Measurements from ENCODE around the gene TANGO2. TPM values are rescaled to one million over a fixed set of nuclear protein-coding genes. Genes with fewer than 3 reads are reported as not detected.
A peak's percentile ranks its signal among the peaks of the same experiment; 100 is the strongest.

Gene TANGO2
- 12.5 TPM for total RNA-seq

DNA sequence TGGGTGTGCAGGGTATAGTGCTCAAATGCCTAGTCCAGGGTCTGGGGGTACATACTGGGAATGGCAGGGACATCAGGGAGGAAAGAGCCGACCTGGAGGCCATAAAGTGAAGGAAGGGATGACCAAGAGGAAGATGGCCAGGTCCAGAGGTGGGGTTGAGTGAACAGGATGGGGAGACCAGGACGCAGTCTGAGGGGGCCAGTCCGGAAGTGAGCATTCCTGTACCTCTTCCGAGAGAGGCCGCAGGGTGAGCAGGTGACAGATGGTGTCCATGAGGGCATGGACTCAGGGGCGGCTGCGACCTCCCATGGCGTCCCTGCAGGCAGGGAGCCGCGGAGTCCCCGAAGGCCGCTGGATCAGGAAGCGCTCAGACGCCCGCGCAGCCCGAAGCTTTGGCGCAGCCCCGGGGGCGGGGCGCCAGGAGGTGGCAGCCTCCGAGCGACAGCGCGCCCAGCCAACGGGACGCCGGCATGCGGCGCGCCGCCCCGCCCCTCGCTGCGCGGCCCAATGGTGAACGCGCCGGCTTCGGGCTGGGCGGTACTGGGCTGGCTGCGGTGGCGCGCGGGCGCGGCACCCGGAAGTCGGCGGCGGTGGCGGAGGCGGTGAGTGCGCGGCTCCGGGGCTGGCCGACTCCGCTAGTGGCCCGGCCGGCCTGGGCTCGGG lies at the start of gene TANGO2:
TANGO2 (plus strand) TSS at position 578 of the 663 bp plus-strand sequence. CDS start 15,689 bp downstream, outside the sequence.

GRCh38 chr22:20016734-20017621 lies 3.9 kb upstream of the TANGO2 start, which contains the start of gene ARVCF:
Gene ARVCF, minus strand, starts transcription at chr22:20016823. Its CDS starts 26,029 bp downstream, at chr22:19990794.

DNA sequence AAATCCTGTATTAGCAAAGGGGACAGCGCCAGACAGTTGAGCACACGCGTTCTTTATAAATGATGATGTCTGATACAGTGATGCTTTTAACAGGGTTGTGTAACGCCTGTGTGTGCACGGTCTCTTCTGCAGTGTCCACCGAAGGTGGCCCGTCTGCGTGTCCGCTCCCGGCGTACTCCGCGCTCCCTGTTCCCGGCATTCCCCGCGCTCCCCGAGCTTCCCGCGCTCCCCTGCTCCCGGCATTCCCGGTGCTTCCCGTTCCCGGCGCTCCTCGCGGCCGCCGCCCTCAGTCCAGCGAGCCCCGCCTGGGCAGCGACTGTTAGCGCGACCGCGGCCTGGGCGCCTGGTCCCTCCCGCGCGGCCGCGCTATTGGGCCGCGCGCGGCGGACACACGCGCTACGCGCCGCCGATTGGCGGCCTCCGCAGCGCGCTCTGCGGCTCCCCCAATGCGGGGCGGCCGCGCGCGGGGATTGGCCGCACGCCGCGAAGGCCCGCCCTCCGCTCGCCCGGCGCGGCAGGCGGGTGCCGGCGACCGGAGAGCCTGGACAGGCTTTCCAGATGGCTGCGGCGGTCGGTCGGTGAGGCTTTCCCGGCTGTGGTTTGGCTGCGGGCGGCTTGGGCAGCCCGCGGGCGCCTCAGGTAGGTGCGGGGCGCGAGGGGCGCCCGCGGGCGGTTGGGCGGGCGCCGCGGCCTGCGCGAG lies 59.0 kb downstream of the TANGO2 start, which contains the start of gene DGCR8:
DGCR8 (plus strand) TSS at position 497 of the 700 bp plus-strand sequence. CDS start 5,723 bp downstream, outside the sequence.

GRCh38 chr22:20115691-20116375 lies 94.9 kb downstream of the TANGO2 start, which contains the start of gene RANBP1:
Gene RANBP1, plus strand, starts transcription at chr22:20116104. Its CDS starts 81 bp downstream, at chr22:20116185.

Small RNAs within 50 kb of the gene (small RNA-seq; reads per million reads assigned to genes)
- 3.8 reads per million, percentile 91 among the genes with 10 or more reads in this experiment for gene MIR185
- not detected for gene MIR6816
- not detected for gene RF00017

Other genes with a start within 250 kb of the TANGO2 start
- gene GNB1L, start 166.2 kb upstream of the TANGO2 start, total RNA-seq = 2.5 TPM
- gene RTL10, start 166.2 kb upstream of the TANGO2 start, total RNA-seq = 17.5 TPM
- gene COMT, start 79.3 kb upstream of the TANGO2 start, total RNA-seq = 46.6 TPM
- gene TXNRD2, start 79.3 kb upstream of the TANGO2 start, total RNA-seq = 14.1 TPM
- 57.9 TPM for gene ARVCF, start 4.3 kb upstream of the TANGO2 start, total RNA-seq
- 31.6 TPM for gene DGCR8, start 59.1 kb downstream of the TANGO2 start, total RNA-seq
- 144 TPM for gene RANBP1, start 95.0 kb downstream of the TANGO2 start, total RNA-seq
- 29.3 TPM for gene TRMT2A, start 96.1 kb downstream of the TANGO2 start, total RNA-seq
- gene ZDHHC8, start 110.7 kb downstream of the TANGO2 start, total RNA-seq = 5.5 TPM
- gene CCDC188, start 129.9 kb downstream of the TANGO2 start, total RNA-seq = 1.2 TPM
- 12.5 TPM for gene RTN4R, start 247.2 kb downstream of the TANGO2 start, total RNA-seq

All from diencephalon (tissue), 1 donor.